ENCODE measurements around the gene ZYX.
A peak's percentile ranks its signal among the peaks of the same experiment; 100 is the strongest.

ZYX gene

DNA sequence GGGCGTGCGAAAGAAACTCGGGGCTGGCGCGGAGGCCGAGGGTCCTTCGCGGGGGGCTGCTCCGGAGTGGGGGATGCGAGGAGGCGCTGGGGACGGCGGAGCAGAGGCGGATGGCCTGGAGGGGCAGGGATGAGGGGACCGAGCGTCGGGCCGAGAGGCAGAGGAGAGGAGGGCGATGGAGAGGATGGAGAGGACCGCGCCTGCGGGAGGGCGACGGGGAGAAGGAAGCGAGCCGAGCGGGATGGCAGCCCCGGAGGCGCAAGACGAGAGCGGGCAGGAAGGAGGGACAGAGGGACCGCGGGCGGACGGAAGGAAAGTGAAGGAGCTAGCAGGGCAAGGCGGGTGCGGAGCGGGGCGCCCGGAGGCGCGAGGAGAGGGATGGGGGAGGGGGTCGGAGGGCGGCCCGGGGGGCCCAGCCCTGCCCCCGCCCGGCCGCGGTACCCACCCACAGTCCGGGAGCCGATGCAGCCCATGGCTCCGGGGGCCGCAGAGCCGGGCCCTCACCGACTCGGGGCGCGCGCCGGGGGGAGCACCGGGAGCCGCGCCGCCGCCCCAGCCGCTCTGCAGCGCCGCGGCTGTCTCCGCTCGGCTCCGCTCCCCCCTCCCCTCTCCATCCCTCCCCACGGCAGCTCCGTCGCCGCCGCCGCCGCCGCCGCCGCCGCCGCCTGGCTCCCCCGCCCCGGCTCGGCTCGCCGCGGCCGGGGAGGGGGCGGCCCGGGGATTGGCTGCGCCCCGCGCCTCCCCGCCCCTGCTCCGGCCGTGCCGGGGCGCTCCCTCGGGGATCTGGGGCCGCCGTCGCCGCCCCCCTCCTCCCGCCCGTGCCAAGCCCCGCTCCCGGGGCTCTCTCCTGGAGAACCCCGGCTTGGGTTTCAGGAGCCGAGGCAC lies 18.8 kb upstream of the ZYX start, which contains the start of gene FAM131B:
FAM131B (minus strand) TSS at position 583 of the 885 bp plus-strand sequence; CDS start at position 473, 110 bp downstream.
- under 1% methylated on average over 112 of the region's 112 CpGs for WGBS
- peaks cover 33% of the 10 kb centered on the region for H3K27me3 ChIP-seq (ENCODE audit: insufficient read depth, low read length)

DNA sequence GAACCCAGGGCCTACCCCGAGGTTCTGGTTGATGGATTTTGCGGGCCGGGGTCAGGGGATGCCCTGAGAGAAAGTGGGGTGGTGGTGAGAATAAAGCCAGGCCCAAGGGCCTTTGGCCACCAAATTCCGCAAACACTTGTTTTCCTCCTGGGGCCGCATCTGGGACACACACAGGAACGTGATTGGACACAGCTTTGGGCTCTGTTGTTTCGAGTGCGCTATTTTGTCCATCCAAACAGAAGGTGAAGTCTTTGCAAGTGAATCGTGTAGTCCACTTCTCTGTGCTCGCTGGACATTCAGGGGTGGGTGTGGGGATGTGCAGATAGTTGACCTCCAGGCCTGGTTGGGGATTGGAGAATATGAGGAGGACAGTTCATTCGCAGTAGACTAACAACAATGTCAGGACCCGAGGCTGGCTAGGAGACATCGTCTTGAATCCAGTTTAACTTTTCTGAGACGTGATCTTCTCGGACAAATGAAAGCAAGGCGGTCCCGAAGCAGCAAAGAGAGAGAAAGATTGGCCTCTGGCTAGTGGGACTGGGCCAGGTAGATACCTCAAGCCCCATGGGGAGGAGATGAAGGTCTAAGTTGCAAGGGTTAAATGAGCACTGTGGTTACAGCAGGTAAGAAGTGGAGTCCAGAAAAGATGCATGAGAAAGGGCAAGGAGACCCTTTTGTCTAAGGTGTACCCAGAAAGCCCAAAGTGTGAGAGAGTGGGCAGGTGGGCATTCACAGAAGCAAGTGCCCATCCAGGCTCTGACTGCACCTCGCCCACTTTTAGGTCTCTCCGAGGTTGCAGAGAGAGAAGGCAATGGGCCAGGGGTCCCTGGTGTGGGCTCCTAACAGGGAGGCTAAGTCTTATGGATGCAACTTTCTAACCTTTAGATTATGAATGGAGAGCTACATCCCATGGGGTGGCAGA lies 17.9 kb upstream of the ZYX start:
- Histone ChIP-seq H3K9ac (ENCODE audit: low read depth, low read length) (peak overlapping the region; percentile 17; the same call in 1 of the 2 replicates), H3K36me3 (ENCODE audit: insufficient read depth, low read length) (peaks cover 16% of the 10 kb centered on the region), H3K27me3 (ENCODE audit: insufficient read depth, low read length) (peaks cover 33% of the 10 kb centered on the region), H3K9me3 (ENCODE audit: insufficient read depth, low read depth, low read length) (no peaks in the 10 kb centered on the region), H3K4me3 (ENCODE audit: low read length) (peak overlapping the region; percentile 76), H3K27ac (ENCODE audit: low read depth, low read length) (no peak overlapping the region), H3K4me1 (ENCODE audit: insufficient read depth, low read length) (peaks cover 26% of the 10 kb centered on the region)
- 46% methylated on average over 19 of the region's 19 CpGs for WGBS

More for the DNA sequence above, 18.8 kb upstream of the ZYX start, which contains the start of gene FAM131B:
- H3K4me1 ChIP-seq (ENCODE audit: insufficient read depth, low read length), result peaks cover 20% of the 10 kb centered on the region
- peak within 1 kb of the TSS; percentile 30 for H3K9ac ChIP-seq (ENCODE audit: low read depth, low read length)
- peaks cover 25% of the 10 kb centered on the region for H3K36me3 ChIP-seq (ENCODE audit: insufficient read depth, low read length)
- H3K4me3 ChIP-seq (ENCODE audit: low read length), result peak within 1 kb of the TSS; percentile 76
- no peaks in the 10 kb centered on the region for H3K9me3 ChIP-seq (ENCODE audit: insufficient read depth, low read depth, low read length)
- no peak within 1 kb of the TSS; the same call in 1 of the 2 replicates for H3K27ac ChIP-seq (ENCODE audit: low read depth, low read length)

DNA sequence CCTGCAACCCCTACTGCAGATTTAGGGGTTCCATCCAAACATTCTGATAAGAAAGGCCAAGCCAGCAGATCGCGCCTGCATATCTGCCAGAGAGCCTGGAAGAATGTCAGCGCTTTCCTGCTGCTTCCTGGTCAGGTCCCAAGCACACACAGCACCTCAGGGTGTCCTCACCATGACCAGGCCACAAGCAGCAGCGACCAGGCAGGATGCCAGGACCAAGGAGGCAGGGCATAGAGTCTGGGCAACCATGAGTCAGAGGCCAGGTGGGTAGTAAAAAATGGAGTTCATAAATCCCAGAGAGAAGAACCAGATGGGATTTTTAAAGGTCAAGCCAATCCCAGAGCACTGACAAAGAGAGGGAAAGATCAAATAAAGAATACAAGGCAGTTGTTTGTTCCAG lies 13.2 kb upstream of the ZYX start:
- Histone ChIP-seq H3K4me1 (ENCODE audit: insufficient read depth, low read length) (peaks cover 42% of the 10 kb centered on the region), H3K36me3 (ENCODE audit: insufficient read depth, low read length) (no peaks in the 10 kb centered on the region), H3K27ac (ENCODE audit: low read depth, low read length) (no peak overlapping the region), H3K27me3 (ENCODE audit: insufficient read depth, low read length) (peaks cover 24% of the 10 kb centered on the region), H3K9me3 (ENCODE audit: insufficient read depth, low read depth, low read length) (no peaks in the 10 kb centered on the region), H3K9ac (ENCODE audit: low read depth, low read length) (no peak overlapping the region), H3K4me3 (ENCODE audit: low read length) (no peak overlapping the region)
- 92% methylated on average over 4 of the region's 4 CpGs for WGBS

DNA sequence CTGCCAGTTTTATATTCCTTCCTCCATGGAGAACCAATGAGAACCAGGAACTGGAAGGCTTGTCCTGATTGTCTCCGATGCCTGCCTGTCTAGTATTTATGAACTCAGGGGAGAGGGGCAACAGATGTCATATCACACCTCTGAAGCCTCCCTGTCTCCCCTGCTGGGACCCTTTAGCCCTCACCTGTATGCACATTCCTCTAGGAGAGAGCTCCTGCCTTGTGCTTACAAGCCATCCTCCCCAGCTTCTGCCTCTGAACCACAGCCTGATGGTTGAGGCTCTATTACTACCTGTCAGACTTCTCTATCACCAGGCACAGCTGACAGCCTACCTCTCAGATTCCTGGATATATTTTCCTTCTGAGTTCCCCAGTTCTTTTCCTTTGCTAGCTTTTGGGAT lies 12.8 kb upstream of the ZYX start:
- 80% methylated on average over 1 of the region's 1 CpG for WGBS
- H3K4me1 ChIP-seq (ENCODE audit: insufficient read depth, low read length), result peaks cover 38% of the 10 kb centered on the region
- peaks cover 20% of the 10 kb centered on the region for H3K27me3 ChIP-seq (ENCODE audit: insufficient read depth, low read length)
- no peak overlapping the region; the same call in 1 of the 2 replicates for H3K27ac ChIP-seq (ENCODE audit: low read depth, low read length)
- no peaks in the 10 kb centered on the region for H3K9me3 ChIP-seq (ENCODE audit: insufficient read depth, low read depth, low read length)
- no peaks in the 10 kb centered on the region for H3K36me3 ChIP-seq (ENCODE audit: insufficient read depth, low read length)
- no peak overlapping the region for H3K9ac ChIP-seq (ENCODE audit: low read depth, low read length)
- H3K4me3 ChIP-seq (ENCODE audit: low read length), result no peak overlapping the region

DNA sequence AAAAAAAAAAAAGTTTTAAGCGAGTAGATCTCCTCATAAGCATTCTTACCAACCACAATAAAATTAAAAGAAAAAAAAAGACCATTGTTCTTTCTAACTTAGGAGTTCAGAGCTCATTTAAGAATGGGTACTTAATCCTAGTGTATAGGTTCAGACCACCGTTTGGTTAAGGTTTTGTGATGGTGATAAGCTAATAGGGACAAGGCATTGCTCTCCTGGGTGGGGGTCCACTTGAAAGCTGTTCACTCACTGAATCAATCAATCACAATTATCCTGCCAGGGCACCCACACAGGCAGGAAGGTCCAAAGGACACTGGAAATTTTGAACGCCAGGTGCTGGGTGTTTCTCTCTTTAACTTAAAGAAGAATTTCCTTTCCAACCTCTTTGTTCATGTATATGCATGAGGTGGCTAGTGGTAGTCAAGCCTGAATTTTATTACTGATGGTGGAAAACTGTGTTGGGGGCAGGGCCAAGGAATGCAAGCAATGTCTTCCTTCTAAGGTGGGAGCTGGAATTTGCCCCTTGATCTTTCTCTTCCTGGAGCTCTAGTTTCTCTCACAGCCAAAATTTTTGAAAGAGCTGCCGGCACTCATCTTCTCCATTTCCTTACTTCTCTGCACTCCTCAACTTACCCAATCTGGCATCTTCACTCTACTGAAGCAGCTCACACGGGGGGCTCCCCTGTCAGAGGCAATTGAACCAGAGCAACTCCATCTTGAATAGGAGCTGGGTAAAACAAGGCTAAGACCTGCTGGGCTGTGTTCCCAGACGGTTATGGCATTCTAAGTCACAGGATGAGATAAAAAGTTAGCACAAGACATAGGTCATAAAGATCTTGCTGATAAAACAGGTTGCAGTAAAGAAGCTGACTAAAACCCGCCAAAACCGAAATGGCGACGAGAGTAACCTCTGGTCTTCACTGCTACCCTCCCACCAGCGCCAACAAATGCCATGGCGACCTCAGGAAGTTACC lies 11.2 kb upstream of the ZYX start:
- peak overlapping the region; percentile 61; the same call in 1 of the 2 replicates for H3K9ac ChIP-seq (ENCODE audit: low read depth, low read length)
- H3K4me1 ChIP-seq (ENCODE audit: insufficient read depth, low read length), result peaks cover 37% of the 10 kb centered on the region
- no peaks in the 10 kb centered on the region for H3K36me3 ChIP-seq (ENCODE audit: insufficient read depth, low read length)
- peaks cover 4% of the 10 kb centered on the region; the same call in 1 of the 2 replicates for H3K27me3 ChIP-seq (ENCODE audit: insufficient read depth, low read length)
- H3K9me3 ChIP-seq (ENCODE audit: insufficient read depth, low read depth, low read length), result no peaks in the 10 kb centered on the region
- H3K27ac ChIP-seq (ENCODE audit: low read depth, low read length), result peak overlapping the region; percentile 81
- WGBS, result 60% methylated on average over 9 of the region's 12 CpGs
- peak overlapping the region; percentile 28; the same call in 1 of the 2 replicates for H3K4me3 ChIP-seq (ENCODE audit: low read length)

DNA sequence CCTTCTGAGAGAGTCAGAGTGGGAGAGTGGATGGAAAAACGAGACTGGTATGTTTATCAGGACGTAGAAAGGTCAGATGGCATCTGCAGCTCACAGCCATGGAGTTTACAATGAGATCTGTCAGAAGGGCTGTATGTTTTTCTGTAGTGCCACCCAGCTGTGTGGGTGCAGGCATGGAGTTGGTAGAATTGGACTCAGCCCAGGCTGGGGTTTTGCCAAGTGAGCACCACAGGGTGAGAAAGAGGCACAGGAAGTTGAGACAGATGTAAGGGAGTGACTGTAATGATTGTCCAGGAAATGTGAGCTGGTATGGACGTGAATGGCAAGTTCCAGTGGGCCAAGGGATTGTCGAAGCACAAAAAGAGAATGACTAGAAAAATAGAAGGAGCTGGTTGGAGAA lies 9.1 kb upstream of the ZYX start:
- H3K4me3 ChIP-seq (ENCODE audit: low read length), result no peak overlapping the region
- no peak overlapping the region for H3K9ac ChIP-seq (ENCODE audit: low read depth, low read length)
- 81% methylated on average over 4 of the region's 4 CpGs for WGBS
- H3K9me3 ChIP-seq (ENCODE audit: insufficient read depth, low read depth, low read length), result no peaks in the 10 kb centered on the region
- H3K36me3 ChIP-seq (ENCODE audit: insufficient read depth, low read length), result no peaks in the 10 kb centered on the region
- H3K27me3 ChIP-seq (ENCODE audit: insufficient read depth, low read length), result no peaks in the 10 kb centered on the region
- H3K4me1 ChIP-seq (ENCODE audit: insufficient read depth, low read length), result peaks cover 37% of the 10 kb centered on the region
- H3K27ac ChIP-seq (ENCODE audit: low read depth, low read length), result no peak overlapping the region

DNA sequence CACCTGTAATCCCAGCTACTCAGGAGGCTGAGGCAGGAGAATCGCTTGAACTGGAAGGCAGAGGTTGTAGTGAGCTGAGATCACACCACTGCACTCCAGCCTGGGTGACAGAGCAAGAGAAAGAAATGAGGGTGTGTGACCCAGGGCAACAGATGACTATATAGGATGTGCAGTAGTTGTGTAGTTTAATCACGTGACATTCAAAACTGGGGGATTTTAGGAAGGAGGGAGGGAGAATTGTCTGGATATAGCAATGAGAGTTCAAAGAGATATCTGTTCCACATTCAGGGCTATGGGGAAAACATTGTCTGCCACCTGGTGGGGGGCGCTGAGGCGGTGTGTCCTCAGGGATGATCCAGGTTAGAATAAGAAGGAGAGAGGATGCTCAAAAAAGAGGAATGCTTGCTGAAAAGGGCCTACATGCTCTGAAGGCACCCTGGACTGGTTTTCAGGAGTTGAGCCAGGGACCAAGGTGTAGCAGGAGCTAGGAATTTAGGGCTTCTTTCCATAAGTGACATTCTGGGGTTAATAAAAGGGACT lies 7.8 kb upstream of the ZYX start:
- H3K4me3 ChIP-seq (ENCODE audit: low read length), result no peak overlapping the region
- no peak overlapping the region for H3K9ac ChIP-seq (ENCODE audit: low read depth, low read length)
- no peaks in the 10 kb centered on the region for H3K27me3 ChIP-seq (ENCODE audit: insufficient read depth, low read length)
- no peaks in the 10 kb centered on the region for H3K36me3 ChIP-seq (ENCODE audit: insufficient read depth, low read length)
- no peaks in the 10 kb centered on the region for H3K9me3 ChIP-seq (ENCODE audit: insufficient read depth, low read depth, low read length)
- WGBS, result 73% methylated on average over 4 of the region's 4 CpGs
- no peak overlapping the region for H3K27ac ChIP-seq (ENCODE audit: low read depth, low read length)
- peaks cover 33% of the 10 kb centered on the region for H3K4me1 ChIP-seq (ENCODE audit: insufficient read depth, low read length)

DNA sequence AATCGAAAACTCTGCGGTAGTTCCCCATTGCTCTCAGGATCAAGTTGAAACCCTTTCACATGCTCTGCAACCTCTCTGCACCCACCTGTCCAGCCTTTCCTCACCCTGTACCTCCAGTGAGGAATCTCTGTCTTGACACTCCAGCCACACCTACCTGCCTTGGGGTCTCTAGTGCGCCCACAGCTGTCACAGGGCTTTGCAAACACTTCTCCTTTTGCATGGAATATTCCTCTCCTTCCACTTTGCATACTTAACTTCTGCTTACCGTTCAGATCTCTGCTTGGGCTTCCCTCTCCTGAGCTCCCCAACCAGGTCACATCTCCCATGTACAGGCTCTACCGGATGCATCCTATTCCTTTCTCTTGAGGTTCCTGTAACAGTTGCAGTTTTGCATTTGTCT lies 6.6 kb upstream of the ZYX start:
- no peaks in the 10 kb centered on the region for H3K9me3 ChIP-seq (ENCODE audit: insufficient read depth, low read depth, low read length)
- 74% methylated on average over 5 of the region's 5 CpGs for WGBS
- H3K36me3 ChIP-seq (ENCODE audit: insufficient read depth, low read length), result no peaks in the 10 kb centered on the region
- no peak overlapping the region for H3K9ac ChIP-seq (ENCODE audit: low read depth, low read length)
- no peak overlapping the region for H3K4me3 ChIP-seq (ENCODE audit: low read length)
- no peak overlapping the region for H3K27ac ChIP-seq (ENCODE audit: low read depth, low read length)
- no peaks in the 10 kb centered on the region for H3K27me3 ChIP-seq (ENCODE audit: insufficient read depth, low read length)
- H3K4me1 ChIP-seq (ENCODE audit: insufficient read depth, low read length), result peaks cover 32% of the 10 kb centered on the region

DNA sequence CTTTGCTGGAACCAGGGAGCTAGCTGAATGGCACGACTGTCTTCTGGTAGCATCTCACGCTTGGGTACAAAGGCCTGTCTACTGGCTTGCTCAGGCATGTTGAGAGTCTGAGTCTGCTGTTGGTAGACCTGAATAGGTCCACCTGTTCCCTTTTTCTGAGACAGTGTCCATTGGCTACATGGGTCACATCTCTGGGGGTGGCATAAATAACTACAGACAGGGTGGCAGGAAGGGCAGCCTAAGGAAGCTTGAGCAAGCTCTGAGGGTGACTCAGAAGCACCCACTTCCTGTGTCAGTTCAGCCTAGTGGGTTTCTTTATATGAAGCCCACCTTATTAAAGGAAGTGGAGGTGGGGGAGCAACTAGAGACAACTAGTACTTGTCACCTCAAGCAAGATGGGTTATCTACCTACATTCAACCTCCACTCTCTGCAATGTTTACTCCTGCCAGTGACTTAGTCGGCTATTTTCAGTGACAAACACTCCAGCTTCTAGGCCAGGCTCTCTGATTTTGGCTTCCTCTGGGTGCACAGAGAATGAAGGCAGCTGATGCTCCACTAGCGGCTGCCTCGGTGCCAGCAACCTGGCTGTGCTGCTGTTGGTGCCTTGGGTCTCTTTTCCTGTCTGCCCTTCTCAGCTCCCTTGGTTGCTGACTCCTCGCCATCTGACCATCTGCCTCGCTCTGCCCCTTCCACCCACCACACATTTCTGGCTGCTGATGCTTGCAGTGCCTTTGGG lies 5.7 kb upstream of the ZYX start:
- H3K4me3 ChIP-seq (ENCODE audit: low read length), result no peak overlapping the region
- no peaks in the 10 kb centered on the region for H3K9me3 ChIP-seq (ENCODE audit: insufficient read depth, low read depth, low read length)
- WGBS, result 92% methylated on average over 7 of the region's 7 CpGs
- H3K27me3 ChIP-seq (ENCODE audit: insufficient read depth, low read length), result no peaks in the 10 kb centered on the region
- no peak overlapping the region for H3K27ac ChIP-seq (ENCODE audit: low read depth, low read length)
- H3K9ac ChIP-seq (ENCODE audit: low read depth, low read length), result no peak overlapping the region
- no peaks in the 10 kb centered on the region for H3K36me3 ChIP-seq (ENCODE audit: insufficient read depth, low read length)
- H3K4me1 ChIP-seq (ENCODE audit: insufficient read depth, low read length), result peaks cover 26% of the 10 kb centered on the region
